ENCODE results near the gene LRRC1.

LRRC1 gene

GRCh38 chr6:53868626-53869025, 73.8 kb downstream of the LRRC1 start:
- Histone ChIP-seq H4K8ac (ENCODE audit: low read length) (no peak overlapping the region), H2AK5ac (ENCODE audit: low read length, severe bottlenecking) (no peak overlapping the region), H2BK5ac (ENCODE audit: low read depth, low read length, poor library complexity, severe bottlenecking) (no peak overlapping the region), H3K4ac (ENCODE audit: low read depth in 1 of 2, low read length in 2 of 2) (no peak overlapping the region), H3K23ac (ENCODE audit: low read length in 2 of 2) (no peak overlapping the region), H3K4me1 (ENCODE audit: control insufficient read depth, insufficient read depth, low read depth, low read length) (no peaks in the 10 kb centered on the region), H2BK12ac (ENCODE audit: low read length in 2 of 2) (no peak overlapping the region), H2BK120ac (ENCODE audit: low read depth, low read length) (no peak overlapping the region), H3K4me3 (ENCODE audit: insufficient read depth in 1 of 2, low read depth in 1 of 2, low read length in 2 of 2) (no peak overlapping the region), H3K18ac (ENCODE audit: low read depth in 1 of 2, low read length in 2 of 2) (no peak overlapping the region), H2AFZ (ENCODE audit: low read depth, low read length) (no peak overlapping the region), H3K14ac (ENCODE audit: low read length in 2 of 2) (no peak overlapping the region), H2BK15ac (ENCODE audit: low read depth, poor library complexity, severe bottlenecking) (no peak overlapping the region), H3K27ac (ENCODE audit: low read length, poor library complexity, severe bottlenecking) (no peak overlapping the region), H3K36me3 (ENCODE audit: control insufficient read depth in 1 of 2, insufficient read depth in 2 of 2, low read depth in 1 of 2, low read length in 2 of 2) (peaks cover 0 to 3% of the 10 kb centered on the region in 2 experiments), H3K9ac (ENCODE audit: low read length) (no peak overlapping the region), H3K4me2 (ENCODE audit: low read length, poor library complexity, severe bottlenecking) (no peak overlapping the region), H3K9me3 (ENCODE audit: control insufficient read depth, low read length) (no peaks in the 10 kb centered on the region), H3K27me3 (ENCODE audit: control insufficient read depth in 1 of 2, insufficient read depth in 1 of 2, low read length in 2 of 2) (no peaks in the 10 kb centered on the region), H4K91ac (ENCODE audit: low read length) (no peak overlapping the region), H3K79me1 (replicated peaks; ENCODE audit: low read length, poor library complexity, severe bottlenecking) (peaks cover 24% of the 10 kb centered on the region)
- DNase-seq: no peak

DNA sequence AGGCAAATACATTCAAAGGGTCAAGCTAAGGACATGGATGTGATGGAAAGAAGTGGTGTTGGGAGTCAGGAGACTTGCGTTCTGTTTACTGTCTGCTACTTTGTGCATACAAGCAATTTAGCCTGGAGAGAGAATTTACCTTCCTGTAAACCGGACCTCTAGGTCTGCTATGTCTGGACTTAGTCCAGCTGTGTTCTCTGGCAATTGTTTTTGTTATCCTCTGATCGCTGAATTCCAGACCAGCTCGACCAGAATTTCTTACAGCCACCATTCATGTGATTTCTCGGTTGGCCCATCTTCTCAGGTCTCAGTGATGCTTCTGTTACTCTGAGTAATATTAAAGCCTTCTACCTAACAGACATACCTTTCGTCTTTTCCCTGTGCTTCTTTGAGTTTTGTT, 75.2 kb downstream of the LRRC1 start:
- H3K4ac ChIP-seq (ENCODE audit: low read depth in 1 of 2, low read length in 2 of 2): no peak overlapping the region
- no peak overlapping the region for H3K18ac ChIP-seq (ENCODE audit: low read depth in 1 of 2, low read length in 2 of 2)
- no peak overlapping the region for H3K23ac ChIP-seq (ENCODE audit: low read length in 2 of 2)
- no peak overlapping the region for H2AFZ ChIP-seq (ENCODE audit: low read depth, low read length)
- H3K79me1 ChIP-seq (replicated peaks; ENCODE audit: low read length, poor library complexity, severe bottlenecking): peaks cover 20% of the 10 kb centered on the region
- 76% methylated on average over 5 of the region's 6 CpGs for WGBS
- H2BK5ac ChIP-seq (ENCODE audit: low read depth, low read length, poor library complexity, severe bottlenecking): no peak overlapping the region
- no peak overlapping the region for H3K14ac ChIP-seq (ENCODE audit: low read length in 2 of 2)
- no peak overlapping the region for H3K4me2 ChIP-seq (ENCODE audit: low read length, poor library complexity, severe bottlenecking)
- H4K8ac ChIP-seq (ENCODE audit: low read length): no peak overlapping the region
- no peaks in the 10 kb centered on the region for H3K9me3 ChIP-seq (ENCODE audit: control insufficient read depth, low read length)
- no peak overlapping the region for H2BK120ac ChIP-seq (ENCODE audit: low read depth, low read length)
- no peak for DNase-seq
- H3K27ac ChIP-seq (ENCODE audit: low read length, poor library complexity, severe bottlenecking): no peak overlapping the region
- no peak overlapping the region for H3K4me3 ChIP-seq (ENCODE audit: insufficient read depth in 1 of 2, low read depth in 1 of 2, low read length in 2 of 2)
- H2AK5ac ChIP-seq (ENCODE audit: low read length, severe bottlenecking): no peak overlapping the region
- no peak overlapping the region for H2BK12ac ChIP-seq (ENCODE audit: low read length in 2 of 2)
- no peak overlapping the region for H3K9ac ChIP-seq (ENCODE audit: low read length)
- no peaks in the 10 kb centered on the region for H3K4me1 ChIP-seq (ENCODE audit: control insufficient read depth, insufficient read depth, low read depth, low read length)
- H4K91ac ChIP-seq (ENCODE audit: low read length): no peak overlapping the region
- no peak overlapping the region for H2BK15ac ChIP-seq (ENCODE audit: low read depth, poor library complexity, severe bottlenecking)
- H3K27me3 ChIP-seq (ENCODE audit: control insufficient read depth in 1 of 2, insufficient read depth in 1 of 2, low read length in 2 of 2): no peaks in the 10 kb centered on the region
- H3K36me3 ChIP-seq (ENCODE audit: control insufficient read depth in 1 of 2, insufficient read depth in 2 of 2, low read depth in 1 of 2, low read length in 2 of 2): peaks cover 0 to 3% of the 10 kb centered on the region in 2 experiments

DNA sequence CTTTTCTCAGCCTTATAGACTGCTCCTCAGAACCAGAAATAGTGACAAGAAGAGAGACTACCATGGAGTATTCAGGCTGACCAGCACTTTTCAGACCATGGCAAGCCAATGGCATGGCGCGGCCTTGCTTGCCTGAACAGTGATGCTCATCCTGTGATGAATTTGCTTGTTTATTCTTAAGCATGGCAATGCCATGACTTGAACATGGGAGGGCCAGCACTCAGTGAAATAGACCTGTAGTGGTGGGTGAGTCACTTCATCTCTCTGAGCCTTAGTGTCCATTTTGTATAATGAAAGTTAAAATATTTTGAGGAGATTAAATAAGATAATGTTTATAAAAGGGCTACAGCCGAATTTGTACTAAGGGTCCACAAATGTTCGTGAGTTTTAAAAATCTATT, 79.1 kb downstream of the LRRC1 start:
- H4K8ac ChIP-seq (ENCODE audit: low read length): no peak overlapping the region
- H3K27ac ChIP-seq (ENCODE audit: low read length, poor library complexity, severe bottlenecking): no peak overlapping the region
- no peak overlapping the region for H4K91ac ChIP-seq (ENCODE audit: low read length)
- no peak overlapping the region for H2BK5ac ChIP-seq (ENCODE audit: low read depth, low read length, poor library complexity, severe bottlenecking)
- H3K79me1 ChIP-seq (replicated peaks; ENCODE audit: low read length, poor library complexity, severe bottlenecking): peaks cover 22% of the 10 kb centered on the region
- no peak overlapping the region for H2AFZ ChIP-seq (ENCODE audit: low read depth, low read length)
- no peak for DNase-seq
- 93% methylated on average over 2 of the region's 4 CpGs for WGBS
- no peak overlapping the region for H3K4ac ChIP-seq (ENCODE audit: low read depth in 1 of 2, low read length in 2 of 2)
- H3K23ac ChIP-seq (ENCODE audit: low read length in 2 of 2): no peak overlapping the region
- peaks cover 0 to 3% of the 10 kb centered on the region in 2 experiments for H3K36me3 ChIP-seq (ENCODE audit: control insufficient read depth in 1 of 2, insufficient read depth in 2 of 2, low read depth in 1 of 2, low read length in 2 of 2)
- H3K27me3 ChIP-seq (ENCODE audit: control insufficient read depth in 1 of 2, insufficient read depth in 1 of 2, low read length in 2 of 2): no peaks in the 10 kb centered on the region
- H3K4me1 ChIP-seq (ENCODE audit: control insufficient read depth, insufficient read depth, low read depth, low read length): peaks cover 2% of the 10 kb centered on the region
- H3K14ac ChIP-seq (ENCODE audit: low read length in 2 of 2): no peak overlapping the region
- no peak overlapping the region for H3K4me3 ChIP-seq (ENCODE audit: insufficient read depth in 1 of 2, low read depth in 1 of 2, low read length in 2 of 2)
- H3K9ac ChIP-seq (ENCODE audit: low read length): no peak overlapping the region
- H3K9me3 ChIP-seq (ENCODE audit: control insufficient read depth, low read length): no peaks in the 10 kb centered on the region
- H3K18ac ChIP-seq (ENCODE audit: low read depth in 1 of 2, low read length in 2 of 2): no peak overlapping the region
- H2BK12ac ChIP-seq (ENCODE audit: low read length in 2 of 2): no peak overlapping the region
- no peak overlapping the region for H2AK5ac ChIP-seq (ENCODE audit: low read length, severe bottlenecking)
- H2BK120ac ChIP-seq (ENCODE audit: low read depth, low read length): no peak overlapping the region
- H2BK15ac ChIP-seq (ENCODE audit: low read depth, poor library complexity, severe bottlenecking): no peak overlapping the region
- no peak overlapping the region for H3K4me2 ChIP-seq (ENCODE audit: low read length, poor library complexity, severe bottlenecking)

GRCh38 chr6:53874964-53875363, 80.2 kb downstream of the LRRC1 start:
- no peak for DNase-seq
- Histone ChIP-seq H3K4ac (ENCODE audit: low read depth in 1 of 2, low read length in 2 of 2) (no peak overlapping the region), H3K18ac (ENCODE audit: low read depth in 1 of 2, low read length in 2 of 2) (no peak overlapping the region), H3K9ac (ENCODE audit: low read length) (no peak overlapping the region), H2BK15ac (ENCODE audit: low read depth, poor library complexity, severe bottlenecking) (no peak overlapping the region), H3K14ac (ENCODE audit: low read length in 2 of 2) (no peak overlapping the region), H2BK120ac (ENCODE audit: low read depth, low read length) (no peak overlapping the region), H3K4me3 (ENCODE audit: insufficient read depth in 1 of 2, low read depth in 1 of 2, low read length in 2 of 2) (no peak overlapping the region), H2BK12ac (ENCODE audit: low read length in 2 of 2) (no peak overlapping the region), H4K91ac (ENCODE audit: low read length) (no peak overlapping the region), H2AFZ (ENCODE audit: low read depth, low read length) (no peak overlapping the region), H3K4me1 (ENCODE audit: control insufficient read depth, insufficient read depth, low read depth, low read length) (peaks cover 3% of the 10 kb centered on the region), H3K36me3 (ENCODE audit: control insufficient read depth in 1 of 2, insufficient read depth in 2 of 2, low read depth in 1 of 2, low read length in 2 of 2) (peaks cover 0 to 3% of the 10 kb centered on the region in 2 experiments), H3K27me3 (ENCODE audit: control insufficient read depth in 1 of 2, insufficient read depth in 1 of 2, low read length in 2 of 2) (no peaks in the 10 kb centered on the region), H3K27ac (ENCODE audit: low read length, poor library complexity, severe bottlenecking) (no peak overlapping the region), H2AK5ac (ENCODE audit: low read length, severe bottlenecking) (no peak overlapping the region), H4K8ac (ENCODE audit: low read length) (no peak overlapping the region), H3K23ac (ENCODE audit: low read length in 2 of 2) (no peak overlapping the region), H3K79me1 (replicated peaks; ENCODE audit: low read length, poor library complexity, severe bottlenecking) (peaks cover 20% of the 10 kb centered on the region), H3K9me3 (ENCODE audit: control insufficient read depth, low read length) (no peaks in the 10 kb centered on the region), H3K4me2 (ENCODE audit: low read length, poor library complexity, severe bottlenecking) (no peak overlapping the region), H2BK5ac (ENCODE audit: low read depth, low read length, poor library complexity, severe bottlenecking) (no peak overlapping the region)
- WGBS: 93% methylated on average over 2 of the region's 2 CpGs
